Measurements from ENCODE around the gene GREB1.

GRCh38 chr2:11582612-11582861 lies 48.7 kb downstream of the GREB1 start:
- TF ChIP-seq ZNF44 (CRISPR knock-in tag; IDR thresholded peaks at IDR 0.05), result no peak
- no peak for TF ChIP-seq ZNF251 (CRISPR knock-in tag; IDR thresholded peaks at IDR 0.05)
- no peak for TF ChIP-seq PPARG (CRISPR knock-in tag; conservative IDR thresholded peaks at IDR 0.05)
- no peak for TF ChIP-seq POLR2A (IDR thresholded peaks at IDR 0.05; ENCODE audit: insufficient read depth in 1 of 2, low read depth in 2 of 2, low read length in 2 of 2)
- no peak for TF ChIP-seq IRF9 (CRISPR knock-in tag; IDR thresholded peaks at IDR 0.05; ENCODE audit: borderline replicate concordance)
- no peak for TF ChIP-seq JUN (CRISPR knock-in tag; IDR thresholded peaks at IDR 0.05)
- TF ChIP-seq ATF1 (CRISPR knock-in tag; IDR thresholded peaks at IDR 0.05), result no peak
- TF ChIP-seq REST (IDR thresholded peaks at IDR 0.05; ENCODE audit: borderline replicate concordance in 1 of 2, low read depth in 1 of 2, low read length in 2 of 2), result no peak
- no peak for TF ChIP-seq ZNF362 (CRISPR knock-in tag; IDR thresholded peaks at IDR 0.05; ENCODE audit: borderline replicate concordance)

Measured in HepG2 (cell line).